ENCODE results near the gene CWC15. TPM values are rescaled to one million over a fixed set of nuclear protein-coding genes. Genes with fewer than 3 reads are reported as not detected.

The CWC15 gene
- total RNA-seq, result 39.7 and 40.4 TPM in 2 replicates

DNA sequence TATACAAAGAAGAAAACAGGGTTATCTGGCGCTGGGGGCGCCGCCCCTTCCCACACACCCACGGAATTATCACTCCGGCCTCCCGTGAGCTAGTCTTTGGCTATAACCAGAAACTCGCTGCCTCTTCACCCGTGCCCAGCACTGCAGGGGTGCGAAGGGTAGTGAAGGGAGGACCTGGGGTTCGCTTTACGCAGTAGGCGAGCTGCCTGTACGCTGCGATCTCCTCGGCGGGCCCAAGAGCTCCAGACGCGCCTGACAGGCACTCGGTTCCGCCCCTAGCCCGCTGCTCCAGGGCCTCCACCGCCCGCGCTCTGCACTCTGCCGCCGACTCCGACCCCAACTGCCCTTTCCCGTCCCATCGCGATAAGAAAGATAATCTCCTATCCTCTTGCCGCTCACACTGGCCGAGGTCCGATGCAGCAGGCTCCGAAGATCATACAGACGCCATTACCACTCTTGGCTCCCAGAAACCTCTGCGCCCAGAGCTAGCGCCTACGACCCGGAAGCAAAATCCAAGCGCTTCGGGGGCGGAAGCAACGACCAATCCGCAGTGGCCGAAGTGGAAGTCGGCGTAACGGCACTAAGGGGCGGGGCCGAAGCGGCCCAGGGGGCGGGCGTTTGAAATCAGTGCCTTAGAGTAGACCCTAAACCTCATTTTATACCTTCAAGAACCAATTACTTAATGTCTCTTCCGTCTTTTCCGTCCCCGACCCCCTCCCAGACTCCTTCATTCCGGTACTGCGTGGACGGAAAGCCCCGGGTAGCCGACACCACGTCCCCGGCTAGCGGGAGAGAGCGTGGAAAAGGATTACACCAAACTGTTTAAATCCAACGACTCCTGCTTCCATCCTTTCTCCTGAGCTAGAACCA, at the start of gene CWC15, which contains the start of gene KDM4D:
TSS of gene CWC15 (minus strand) at position 458 of the 870 bp plus-strand sequence. CDS start 1,371 bp downstream, outside the sequence.
TSS of gene KDM4D (plus strand) at position 611 of the 870 bp plus-strand sequence. CDS start 23,664 bp downstream, outside the sequence.

Other genes with a start within 250 kb of the CWC15 start
- 10.1 and 14.2 TPM in 2 replicates for gene AMOTL1, start 205.2 kb downstream of the CWC15 start, total RNA-seq
- 0.53 and 0.58 TPM in 2 replicates for gene KDM4D, start 153 bp upstream of the CWC15 start, total RNA-seq
- gene KDM4E, start 51.7 kb upstream of the CWC15 start, total RNA-seq, result not detected in 2 replicates
- gene KDM4F, start 75.9 kb upstream of the CWC15 start, total RNA-seq, result not detected in 2 replicates
- gene SRSF8, start 93.4 kb upstream of the CWC15 start, total RNA-seq, result 15.9 and 25.9 TPM in 2 replicates
- 45.8 and 59.9 TPM in 2 replicates for gene ENDOD1, start 116.3 kb upstream of the CWC15 start, total RNA-seq